ENCODE results near the gene RHOG. TPM values are rescaled to one million over a fixed set of nuclear protein-coding genes. Genes with fewer than 3 reads are reported as not detected.
"Not testable (repeated sequence)": the region's sequence is repeated elsewhere in the genome, so short reads cannot be mapped to it uniquely, and the experiment has no call there.

Gene RHOG
- total and polyA plus RNA-seq, 10 donors, result 102 to 256 (median 150) TPM

DNA sequence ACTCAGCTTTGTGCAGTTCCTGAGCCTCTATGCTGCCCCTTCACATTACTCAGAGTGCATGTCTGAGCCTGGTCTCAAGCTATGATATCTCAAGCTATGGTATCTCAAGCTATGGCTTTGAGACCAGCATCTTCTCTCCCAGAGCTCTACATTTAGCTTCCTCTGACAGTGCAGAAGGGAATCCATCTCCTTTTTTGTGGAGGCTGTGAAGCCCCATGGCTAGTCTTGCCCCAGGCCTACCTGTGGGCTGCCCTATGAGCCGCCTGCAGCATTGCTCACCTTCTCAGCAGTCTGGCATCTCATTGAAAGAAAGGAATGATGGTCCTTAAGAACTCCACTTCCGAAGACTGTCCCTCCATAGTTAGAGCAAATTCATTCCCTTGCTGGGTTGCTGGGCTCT lies 19.8 kb downstream of the RHOG start:
- Histone ChIP-seq H3K27ac (no peak overlapping the region), H3K9me3 (no peaks in the 10 kb centered on the region), H3K27me3 (replicated peaks in 1 of 7) (no peaks in the 10 kb centered on the region), H3K4me3 (no peak overlapping the region), H3K36me3 (peaks cover 0 to 18% (median 7%) of the 10 kb centered on the region in 6 donors), H3K4me1 (peaks cover 0 to 21% (median 13%) of the 10 kb centered on the region in 6 donors)
- WGBS, 5 donors, result 93 to 100% (median 97%) methylated on average over 2 of the region's 2 CpGs
- DNase-seq, result peak; percentile 6
- intact Hi-C loops (cut with DNase I; ENCODE audit: low total_unique reads), result no loop called here
- no peak for TF ChIP-seq POLR2A (IDR thresholded peaks at IDR 0.05)
- TF ChIP-seq, protein P1, sequence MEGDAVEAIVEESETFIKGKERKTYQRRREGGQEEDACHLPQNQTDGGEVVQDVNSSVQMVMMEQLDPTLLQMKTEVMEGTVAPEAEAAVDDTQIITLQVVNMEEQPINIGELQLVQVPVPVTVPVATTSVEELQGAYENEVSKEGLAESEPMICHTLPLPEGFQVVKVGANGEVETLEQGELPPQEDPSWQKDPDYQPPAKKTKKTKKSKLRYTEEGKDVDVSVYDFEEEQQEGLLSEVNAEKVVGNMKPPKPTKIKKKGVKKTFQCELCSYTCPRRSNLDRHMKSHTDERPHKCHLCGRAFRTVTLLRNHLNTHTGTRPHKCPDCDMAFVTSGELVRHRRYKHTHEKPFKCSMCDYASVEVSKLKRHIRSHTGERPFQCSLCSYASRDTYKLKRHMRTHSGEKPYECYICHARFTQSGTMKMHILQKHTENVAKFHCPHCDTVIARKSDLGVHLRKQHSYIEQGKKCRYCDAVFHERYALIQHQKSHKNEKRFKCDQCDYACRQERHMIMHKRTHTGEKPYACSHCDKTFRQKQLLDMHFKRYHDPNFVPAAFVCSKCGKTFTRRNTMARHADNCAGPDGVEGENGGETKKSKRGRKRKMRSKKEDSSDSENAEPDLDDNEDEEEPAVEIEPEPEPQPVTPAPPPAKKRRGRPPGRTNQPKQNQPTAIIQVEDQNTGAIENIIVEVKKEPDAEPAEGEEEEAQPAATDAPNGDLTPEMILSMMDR (IDR thresholded peaks at IDR 0.05 in 8 of 11, conservative IDR thresholded peaks at IDR 0.05 in 3 of 11), result no peak

DNA sequence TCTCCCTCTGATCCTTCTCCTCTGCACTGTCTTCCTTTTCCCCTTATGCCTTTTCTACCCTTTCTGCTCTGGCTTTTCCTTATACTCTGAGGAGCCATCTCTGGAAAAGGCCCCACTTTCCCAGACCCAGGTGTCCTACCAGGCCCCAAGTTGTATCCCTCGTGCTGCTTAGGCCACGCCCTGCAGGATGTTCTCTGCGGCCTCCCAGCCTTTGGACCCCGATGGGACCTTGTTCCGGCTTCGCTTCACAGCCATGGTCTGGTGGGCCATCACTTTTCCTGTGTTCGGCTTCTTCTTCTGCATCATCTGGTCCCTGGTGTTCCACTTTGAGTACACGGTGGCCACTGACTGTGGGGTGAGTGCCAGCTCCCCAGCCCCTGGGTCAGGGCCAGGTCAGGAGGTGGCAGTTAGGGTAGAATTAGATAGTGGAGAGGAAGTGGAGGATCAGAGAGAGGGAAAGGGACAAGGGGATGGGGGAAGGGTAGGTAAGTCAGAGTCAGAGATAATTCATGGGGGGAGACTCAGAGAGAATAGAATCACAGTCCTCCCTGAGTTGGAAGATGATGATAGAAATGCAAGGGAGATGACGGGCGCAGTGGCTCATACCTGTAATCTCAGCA lies 23.5 kb downstream of the RHOG start:
- intact Hi-C loops (cut with DNase I; ENCODE audit: low total_unique reads), result no loop called here
- Histone ChIP-seq H3K27ac (no peak overlapping the region), H3K36me3 (no peaks in the 10 kb centered on the region), H3K27me3 (replicated peaks in 1 of 7) (no peaks in the 10 kb centered on the region), H3K4me3 (no peak overlapping the region), H3K9me3 (no peaks in the 10 kb centered on the region), H3K4me1 (no peaks in the 10 kb centered on the region)
- TF ChIP-seq POLR2AphosphoS5 (IDR thresholded peaks at IDR 0.05) (no peak), POLR2A (IDR thresholded peaks at IDR 0.05) (no peak)
- TF ChIP-seq, protein P1 (IDR thresholded peaks at IDR 0.05 in 8 of 11, conservative IDR thresholded peaks at IDR 0.05 in 3 of 11), result no peak
- DNase-seq, result peak; percentile 56
- whole genome bisulfite sequencing, 5 donors, result 82 to 90% (median 84%) methylated on average over 10 of the region's 10 CpGs

DNA sequence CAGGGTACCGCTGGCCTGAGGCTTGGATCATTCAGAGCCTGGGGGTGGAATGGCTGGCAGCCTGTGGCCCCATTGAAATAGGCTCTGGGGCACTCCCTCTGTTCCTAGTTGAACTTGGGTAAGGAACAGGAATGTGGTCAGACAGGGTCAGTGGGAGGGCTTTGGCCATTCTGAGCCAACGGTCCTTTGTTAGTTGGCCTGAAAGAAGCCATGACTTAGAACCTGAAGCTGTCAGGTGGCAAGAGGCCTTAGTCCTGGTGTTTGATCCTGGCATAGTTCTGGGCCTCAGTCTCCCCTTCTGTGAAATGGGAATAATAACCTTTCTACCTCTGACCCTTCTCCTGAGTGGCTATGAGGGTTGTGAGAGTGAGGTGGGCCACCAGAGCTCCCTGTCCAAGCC lies 24.1 kb downstream of the RHOG start:
- no peaks in the 10 kb centered on the region for H3K27me3 ChIP-seq (replicated peaks in 1 of 7)
- 84 to 100% (median 92%) methylated on average over 1 to 2 of the region's 2 CpGs for WGBS, 5 donors
- intact Hi-C loops (cut with DNase I; ENCODE audit: low total_unique reads), result no loop called here
- no peaks in the 10 kb centered on the region for H3K9me3 ChIP-seq
- no peak overlapping the region for H3K27ac ChIP-seq
- no peak for TF ChIP-seq POLR2AphosphoS5 (IDR thresholded peaks at IDR 0.05)
- no peaks in the 10 kb centered on the region for H3K4me1 ChIP-seq
- H3K4me3 ChIP-seq, result no peak overlapping the region
- H3K36me3 ChIP-seq, result peaks cover 0 to 2% (median 0%) of the 10 kb centered on the region in 6 donors
- DNase-seq, result peak; percentile 13

DNA sequence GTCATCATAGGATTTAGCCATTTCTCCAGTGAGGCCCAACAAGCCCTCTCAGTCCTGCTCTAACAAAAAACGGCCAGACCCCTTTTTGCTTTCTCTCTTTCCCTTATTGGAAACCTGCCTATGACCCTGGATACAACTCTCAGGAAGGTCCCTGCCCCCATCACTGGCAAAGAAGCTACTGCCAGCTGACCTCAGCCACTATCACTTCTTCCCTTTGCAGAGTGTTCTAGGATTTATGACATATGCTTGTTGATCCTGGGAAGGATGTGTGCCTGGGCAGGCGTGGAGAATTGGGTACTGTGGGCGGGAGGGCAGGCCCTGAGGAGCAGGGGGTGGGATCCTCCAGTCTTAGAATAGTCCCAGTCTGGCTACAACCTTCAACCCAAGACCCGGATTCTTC lies 24.9 kb downstream of the RHOG start:
- TF ChIP-seq, protein P1 (IDR thresholded peaks at IDR 0.05 in 8 of 11, conservative IDR thresholded peaks at IDR 0.05 in 3 of 11), result no peak
- TF ChIP-seq POLR2AphosphoS5 (IDR thresholded peaks at IDR 0.05) (no peak), POLR2A (IDR thresholded peaks at IDR 0.05) (no peak)
- Histone ChIP-seq H3K27me3 (replicated peaks in 1 of 7) (no peaks in the 10 kb centered on the region), H3K27ac (no peak overlapping the region), H3K4me1 (no peaks in the 10 kb centered on the region), H3K4me3 (no peak overlapping the region), H3K36me3 (peaks cover 0 to 9% (median 0%) of the 10 kb centered on the region in 6 donors), H3K9me3 (no peaks in the 10 kb centered on the region)
- peak; percentile 37 for DNase-seq
- WGBS, 5 donors, result 81 to 91% (median 85%) methylated on average over 4 of the region's 4 CpGs
- intact Hi-C loops (cut with DNase I; ENCODE audit: low total_unique reads), result no loop called here

DNA sequence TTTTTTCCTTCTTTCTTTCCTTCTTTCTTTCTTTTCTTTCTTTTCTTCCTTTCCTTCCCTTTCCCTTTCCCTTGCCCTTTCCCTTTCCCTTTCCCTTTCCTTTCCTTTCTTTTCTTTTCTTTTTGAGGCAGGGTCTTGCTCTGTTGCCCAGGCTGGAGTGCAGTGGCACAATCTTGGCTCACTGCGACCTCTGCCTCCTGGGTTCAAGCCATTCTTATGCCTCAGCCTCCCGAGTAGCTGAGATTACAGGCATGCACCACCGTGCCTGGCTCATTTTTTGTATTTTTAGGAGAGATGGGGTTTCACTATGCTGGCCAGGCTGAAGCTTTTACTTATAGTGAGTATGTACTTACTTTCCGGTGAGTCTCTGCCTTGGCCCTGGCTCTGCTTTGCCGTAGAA lies 25.9 kb downstream of the RHOG start:
- H3K36me3 ChIP-seq; H3K4me1 ChIP-seq; H3K27ac ChIP-seq; H3K9me3 ChIP-seq; H3K4me3 ChIP-seq; H3K27me3 ChIP-seq (replicated peaks in 1 of 7); intact Hi-C loops (cut with DNase I; ENCODE audit: low total_unique reads): not testable (repeated sequence)
- DNase-seq, result peak; percentile 6
- 93 to 96% (median 94%) methylated on average over 5 of the region's 5 CpGs for WGBS, 5 donors

Data from spleen (tissue), 11 donors.